Measurements from ENCODE around the gene PKD1L1.
"Not testable (repeated sequence)": the region's sequence is repeated elsewhere in the genome, so short reads cannot be mapped to it uniquely, and the experiment has no call there.

PKD1L1 gene

GRCh38 chr7:47948141-47948790 lies at the start of gene PKD1L1:
PKD1L1 (minus strand) TSS chr7:47948466; CDS start chr7:47948440, 26 bp downstream.
- H3K4me1 Mint-ChIP-seq (ENCODE audit: low read depth) = no peaks in the 10 kb centered on the region
- H3K4me3 Mint-ChIP-seq = no peak within 1 kb of the TSS

GRCh38 chr7:47992446-47992845 lies 44.2 kb upstream of the PKD1L1 start:
- Mint-ChIP-seq H3K4me1 (ENCODE audit: low read depth) (peaks cover 20% of the 10 kb centered on the region), H3K4me3 (peak overlapping the region; percentile 89), H3K27ac (peak overlapping the region; percentile 96), H3K27me3 (no peaks in the 10 kb centered on the region), H3K9me3 (ENCODE audit: low read depth) (peaks cover 7% of the 10 kb centered on the region), H3K36me3 (peaks cover 4% of the 10 kb centered on the region)

More at GRCh38 chr7:47948141-47948790, at the start of gene PKD1L1:
- H3K27me3 Mint-ChIP-seq = no peaks in the 10 kb centered on the region
- H3K27ac Mint-ChIP-seq = no peak within 1 kb of the TSS
- no peaks in the 10 kb centered on the region for H3K36me3 Mint-ChIP-seq
- no peaks in the 10 kb centered on the region for H3K9me3 Mint-ChIP-seq (ENCODE audit: low read depth)

GRCh38 chr7:47991741-47992311 lies 43.6 kb upstream of the PKD1L1 start:
- H3K27ac Mint-ChIP-seq = peak overlapping the region; percentile 96
- no peaks in the 10 kb centered on the region for H3K27me3 Mint-ChIP-seq
- peaks cover 4% of the 10 kb centered on the region for H3K36me3 Mint-ChIP-seq
- H3K9me3 Mint-ChIP-seq (ENCODE audit: low read depth) = peaks cover 7% of the 10 kb centered on the region
- peaks cover 20% of the 10 kb centered on the region for H3K4me1 Mint-ChIP-seq (ENCODE audit: low read depth)
- peak overlapping the region; percentile 89 for H3K4me3 Mint-ChIP-seq

GRCh38 chr7:47991270-47991669 lies 43.0 kb upstream of the PKD1L1 start:
- H3K4me3 Mint-ChIP-seq = peak overlapping the region; percentile 89
- no peaks in the 10 kb centered on the region for H3K27me3 Mint-ChIP-seq
- H3K9me3 Mint-ChIP-seq (ENCODE audit: low read depth) = peaks cover 7% of the 10 kb centered on the region
- peak overlapping the region; percentile 96 for H3K27ac Mint-ChIP-seq
- peaks cover 20% of the 10 kb centered on the region for H3K4me1 Mint-ChIP-seq (ENCODE audit: low read depth)
- peaks cover 4% of the 10 kb centered on the region for H3K36me3 Mint-ChIP-seq

- H3K27me3 Mint-ChIP-seq = no peaks in the 10 kb centered on the region
- peaks cover 20% of the 10 kb centered on the region for H3K4me1 Mint-ChIP-seq (ENCODE audit: low read depth)
- H3K4me3 Mint-ChIP-seq = no peak overlapping the region
- peaks cover 7% of the 10 kb centered on the region for H3K9me3 Mint-ChIP-seq (ENCODE audit: low read depth)
- peak overlapping the region; percentile 31 for H3K27ac Mint-ChIP-seq
- peaks cover 4% of the 10 kb centered on the region for H3K36me3 Mint-ChIP-seq
Measured at GRCh38 chr7:47990592-47990991, 42.3 kb upstream of the PKD1L1 start.

- H3K9me3 Mint-ChIP-seq (ENCODE audit: low read depth); H3K36me3 Mint-ChIP-seq; H3K27me3 Mint-ChIP-seq; H3K4me3 Mint-ChIP-seq; H3K27ac Mint-ChIP-seq: not testable (repeated sequence)
- H3K4me1 Mint-ChIP-seq (ENCODE audit: low read depth) = peaks cover 20% of the 10 kb centered on the region
Measured at GRCh38 chr7:47989607-47990400, 41.5 kb upstream of the PKD1L1 start.

- H3K4me1 Mint-ChIP-seq (ENCODE audit: low read depth) = peaks cover 20% of the 10 kb centered on the region
- no peak overlapping the region for H3K4me3 Mint-ChIP-seq
- H3K27ac Mint-ChIP-seq = no peak overlapping the region
- H3K27me3 Mint-ChIP-seq = no peaks in the 10 kb centered on the region
- H3K9me3 Mint-ChIP-seq (ENCODE audit: low read depth) = no peaks in the 10 kb centered on the region
- H3K36me3 Mint-ChIP-seq = no peaks in the 10 kb centered on the region
Measured at GRCh38 chr7:47988496-47989386, 40.5 kb upstream of the PKD1L1 start.

GRCh38 chr7:47982610-47983009 lies 34.3 kb upstream of the PKD1L1 start:
- Mint-ChIP-seq H3K4me1 (ENCODE audit: low read depth) (peaks cover 18% of the 10 kb centered on the region), H3K27me3 (no peaks in the 10 kb centered on the region), H3K9me3 (ENCODE audit: low read depth) (no peaks in the 10 kb centered on the region), H3K4me3 (no peak overlapping the region), H3K27ac (no peak overlapping the region), H3K36me3 (peaks cover 9% of the 10 kb centered on the region)

- H3K4me3 Mint-ChIP-seq; H3K9me3 Mint-ChIP-seq (ENCODE audit: low read depth); H3K27me3 Mint-ChIP-seq; H3K27ac Mint-ChIP-seq: not testable (repeated sequence)
- H3K36me3 Mint-ChIP-seq = peaks cover 11% of the 10 kb centered on the region
- H3K4me1 Mint-ChIP-seq (ENCODE audit: low read depth) = peaks cover 26% of the 10 kb centered on the region
Measured at GRCh38 chr7:47980648-47981047, 32.4 kb upstream of the PKD1L1 start.

GRCh38 chr7:47979832-47980181 lies 31.5 kb upstream of the PKD1L1 start:
- Mint-ChIP-seq H3K4me3 (peak overlapping the region; percentile 98), H3K27ac (peak overlapping the region; percentile 99), H3K36me3 (peaks cover 11% of the 10 kb centered on the region), H3K27me3 (no peaks in the 10 kb centered on the region), H3K9me3 (ENCODE audit: low read depth) (no peaks in the 10 kb centered on the region), H3K4me1 (ENCODE audit: low read depth) (peaks cover 26% of the 10 kb centered on the region)

GRCh38 chr7:47979145-47979831 lies 31.0 kb upstream of the PKD1L1 start, which contains the start of gene HUS1:
HUS1 (minus strand) TSS chr7:47979615; CDS start chr7:47979519, 96 bp downstream.
- peaks cover 13% of the 10 kb centered on the region for H3K36me3 Mint-ChIP-seq
- H3K9me3 Mint-ChIP-seq (ENCODE audit: low read depth) = no peaks in the 10 kb centered on the region
- H3K4me3 Mint-ChIP-seq = peak within 1 kb of the TSS; percentile 98
- peaks cover 31% of the 10 kb centered on the region for H3K4me1 Mint-ChIP-seq (ENCODE audit: low read depth)
- H3K27me3 Mint-ChIP-seq = no peaks in the 10 kb centered on the region
- H3K27ac Mint-ChIP-seq = peak within 1 kb of the TSS; percentile 99

- peak overlapping the region; percentile 99 for H3K27ac Mint-ChIP-seq
- H3K27me3 Mint-ChIP-seq = no peaks in the 10 kb centered on the region
- H3K4me3 Mint-ChIP-seq = peak overlapping the region; percentile 98
- peaks cover 15% of the 10 kb centered on the region for H3K36me3 Mint-ChIP-seq
- no peaks in the 10 kb centered on the region for H3K9me3 Mint-ChIP-seq (ENCODE audit: low read depth)
- H3K4me1 Mint-ChIP-seq (ENCODE audit: low read depth) = peaks cover 36% of the 10 kb centered on the region
Measured at GRCh38 chr7:47978790-47979144, 30.5 kb upstream of the PKD1L1 start.

GRCh38 chr7:47973739-47974138 lies 25.5 kb upstream of the PKD1L1 start:
- no peaks in the 10 kb centered on the region for H3K9me3 Mint-ChIP-seq (ENCODE audit: low read depth)
- H3K4me3 Mint-ChIP-seq = no peak overlapping the region
- peaks cover 62% of the 10 kb centered on the region for H3K4me1 Mint-ChIP-seq (ENCODE audit: low read depth)
- H3K36me3 Mint-ChIP-seq = peaks cover 22% of the 10 kb centered on the region
- no peaks in the 10 kb centered on the region for H3K27me3 Mint-ChIP-seq
- H3K27ac Mint-ChIP-seq = peak overlapping the region; percentile 82

- Mint-ChIP-seq H3K4me3 (no peak overlapping the region), H3K4me1 (ENCODE audit: low read depth) (peaks cover 49% of the 10 kb centered on the region), H3K9me3 (ENCODE audit: low read depth) (no peaks in the 10 kb centered on the region), H3K36me3 (peaks cover 23% of the 10 kb centered on the region), H3K27ac (peak overlapping the region; percentile 48), H3K27me3 (no peaks in the 10 kb centered on the region)
Measured at GRCh38 chr7:47970761-47971160, 22.5 kb upstream of the PKD1L1 start.

All from activated naive CD8-positive, alpha-beta T cell (primary cell).